ELF-1 (cell line): ENCODE results near the gene WARS2.

Experiments
- DNase-seq: peaks from one replicate; pipeline ENCODE4 v3.0.0-alpha.2; 2016; ENCODE audit warnings: low read depth, low spot score

WARS2 gene

GRCh38 chr1:119083980-119084379, 56.5 kb downstream of the WARS2 start:
- DNase-seq, result no peak

DNA sequence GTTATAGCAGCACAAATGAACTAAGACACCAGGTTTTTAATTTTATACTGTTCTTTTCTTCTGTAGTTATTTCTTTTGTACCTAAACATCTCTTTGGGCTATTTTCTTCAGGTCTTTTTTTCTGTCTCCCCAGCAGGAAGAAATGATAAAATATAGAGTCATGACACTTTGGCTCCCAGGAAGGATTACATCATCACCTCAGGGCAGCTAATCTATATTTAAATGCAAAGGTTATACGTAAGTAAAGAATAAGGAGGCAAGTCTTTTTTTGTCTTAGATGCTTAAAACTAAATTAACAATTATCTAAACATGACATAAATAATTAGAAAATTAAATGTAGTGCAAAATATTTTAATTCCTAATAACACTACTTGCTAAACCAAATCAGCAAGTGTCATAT, 57.0 kb downstream of the WARS2 start:
- DNase-seq, result no peak

GRCh38 chr1:119081700-119082099, 58.8 kb downstream of the WARS2 start:
- no peak for DNase-seq

- DNase-seq, result no peak
Measured at GRCh38 chr1:119081267-119081666, 59.2 kb downstream of the WARS2 start.

DNA sequence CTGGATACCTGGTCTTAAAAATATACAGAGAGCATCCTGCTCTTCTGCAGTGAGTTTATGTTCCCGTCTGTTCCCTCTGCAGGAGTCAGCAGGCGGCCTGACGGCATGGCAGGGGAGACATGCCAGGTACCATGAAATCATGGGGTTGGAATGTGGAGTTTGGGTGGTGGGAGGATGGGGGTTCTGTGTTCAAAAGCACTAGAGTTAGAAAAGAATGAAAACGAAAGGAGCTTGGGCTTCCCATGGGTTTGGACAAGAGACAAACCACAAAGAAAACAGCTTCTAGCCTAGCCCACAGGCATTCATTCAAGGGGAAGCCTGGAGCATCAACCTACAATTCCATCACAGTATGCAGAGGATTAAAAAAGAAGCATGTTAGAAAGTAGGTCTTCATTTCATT, 59.9 kb downstream of the WARS2 start:
- DNase-seq, result peak; percentile 82

DNA sequence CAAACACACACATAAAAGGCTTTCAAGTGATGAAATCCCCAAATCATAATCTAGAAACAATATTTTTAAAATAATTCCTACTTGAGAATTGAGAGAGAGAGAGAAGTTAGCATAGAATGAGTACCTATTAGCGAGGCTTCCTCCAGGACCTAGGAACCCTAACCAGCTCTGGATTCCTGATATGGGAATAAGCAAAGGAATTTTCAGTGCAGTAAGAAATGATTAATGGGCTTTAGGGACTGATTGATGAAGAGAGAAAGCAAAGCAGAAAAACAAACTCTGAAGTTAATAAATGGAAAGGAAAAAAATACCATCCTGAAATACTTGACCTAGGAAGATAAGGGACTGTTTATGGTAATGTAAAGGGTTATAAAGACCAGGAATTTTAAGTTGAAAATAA, 60.6 kb downstream of the WARS2 start:
- no peak for DNase-seq

- DNase-seq, result no peak
Measured at GRCh38 chr1:119075614-119076013, 64.8 kb downstream of the WARS2 start.

- no peak for DNase-seq
Measured at GRCh38 chr1:119071321-119071720, 69.1 kb downstream of the WARS2 start.

DNA sequence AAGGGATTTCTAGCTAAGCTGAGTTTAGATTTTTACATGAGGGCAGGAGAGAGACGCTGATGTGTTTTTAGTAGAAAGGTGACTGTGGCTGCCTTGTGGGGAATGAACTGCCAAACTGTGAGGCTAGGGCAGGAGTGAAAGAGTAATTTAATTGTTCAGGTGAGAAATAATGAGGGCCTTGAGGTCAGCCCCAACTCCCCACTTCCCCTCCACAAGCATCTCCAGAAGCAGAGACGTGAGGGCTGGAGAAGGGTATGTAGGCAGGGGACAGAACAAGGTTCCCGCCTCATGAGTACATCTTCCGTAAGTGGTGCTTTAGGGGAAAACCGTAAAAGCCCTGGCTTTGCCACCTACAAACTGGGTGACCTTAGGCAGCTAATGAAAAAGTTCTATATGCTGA, 70.8 kb downstream of the WARS2 start:
- no peak for DNase-seq

- DNase-seq, result no peak
Measured at GRCh38 chr1:119068427-119068826, 72.0 kb downstream of the WARS2 start.

DNA sequence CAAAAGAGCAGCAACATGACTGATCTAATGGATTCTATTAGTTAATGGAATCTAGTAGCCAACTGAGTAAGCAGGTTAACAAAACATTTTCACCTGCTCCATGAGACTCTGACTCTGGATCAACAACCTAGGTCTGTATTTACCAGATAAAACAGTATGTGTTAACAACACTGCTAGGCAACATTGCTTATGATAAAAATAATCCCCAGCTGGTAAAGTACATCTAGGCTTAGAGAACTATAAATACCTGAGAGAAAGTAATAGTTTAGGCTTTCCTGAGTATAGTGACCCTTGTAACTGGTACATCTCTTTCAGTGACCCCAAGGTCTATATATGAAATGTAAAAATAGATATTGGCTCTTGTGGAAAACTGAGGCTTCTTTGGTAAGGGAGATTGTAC, 78.8 kb downstream of the WARS2 start:
- no peak for DNase-seq

DNA sequence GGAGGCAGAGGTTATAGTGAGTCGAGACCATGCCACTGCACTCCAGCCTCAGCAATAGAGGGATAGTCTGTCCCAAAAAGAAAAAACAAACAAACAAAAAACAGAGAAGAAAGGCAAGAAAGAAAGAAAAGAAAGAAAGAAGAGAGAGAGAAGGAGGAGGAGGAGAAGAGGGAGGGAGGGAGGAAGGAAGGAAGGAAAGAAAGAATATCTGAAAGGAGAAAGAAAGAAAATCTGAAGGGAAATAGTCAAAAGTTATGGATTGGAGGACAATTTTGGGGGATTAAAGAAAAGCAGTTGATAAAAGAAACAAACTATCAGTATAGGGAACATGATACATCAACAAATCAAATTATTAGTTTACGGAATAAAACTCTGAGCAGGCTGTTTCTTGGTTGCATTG, 84.9 kb downstream of the WARS2 start:
- no peak for DNase-seq

- DNase-seq, result no peak
Measured at GRCh38 chr1:119053917-119054316, 86.5 kb downstream of the WARS2 start.

DNA sequence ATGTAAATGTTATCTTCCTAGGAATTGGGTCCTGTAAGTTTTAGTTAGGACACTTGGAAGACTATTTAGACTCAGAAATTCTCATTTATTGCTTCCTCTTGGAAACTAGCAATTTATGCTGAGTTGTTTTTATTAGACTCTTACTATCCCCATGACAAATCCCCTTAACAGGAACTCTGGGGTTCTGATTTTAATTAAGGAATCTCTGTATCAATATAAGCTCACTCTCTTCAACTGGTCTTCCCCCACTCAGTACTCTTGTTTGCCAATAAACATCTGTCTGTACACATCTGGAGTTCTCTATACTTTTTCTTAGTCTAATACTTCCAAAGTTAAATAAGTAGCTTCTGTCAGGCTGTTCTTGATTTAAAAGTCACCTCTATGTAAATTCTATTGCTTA, 88.2 kb downstream of the WARS2 start:
- DNase-seq, result no peak

- no peak for DNase-seq
Measured at GRCh38 chr1:119048624-119049404, 91.6 kb downstream of the WARS2 start.

- DNase-seq, result no peak
Measured at GRCh38 chr1:119046785-119047438, 93.5 kb downstream of the WARS2 start.

- no peak for DNase-seq
Measured at GRCh38 chr1:119046429-119046784, 94.0 kb downstream of the WARS2 start.

DNA sequence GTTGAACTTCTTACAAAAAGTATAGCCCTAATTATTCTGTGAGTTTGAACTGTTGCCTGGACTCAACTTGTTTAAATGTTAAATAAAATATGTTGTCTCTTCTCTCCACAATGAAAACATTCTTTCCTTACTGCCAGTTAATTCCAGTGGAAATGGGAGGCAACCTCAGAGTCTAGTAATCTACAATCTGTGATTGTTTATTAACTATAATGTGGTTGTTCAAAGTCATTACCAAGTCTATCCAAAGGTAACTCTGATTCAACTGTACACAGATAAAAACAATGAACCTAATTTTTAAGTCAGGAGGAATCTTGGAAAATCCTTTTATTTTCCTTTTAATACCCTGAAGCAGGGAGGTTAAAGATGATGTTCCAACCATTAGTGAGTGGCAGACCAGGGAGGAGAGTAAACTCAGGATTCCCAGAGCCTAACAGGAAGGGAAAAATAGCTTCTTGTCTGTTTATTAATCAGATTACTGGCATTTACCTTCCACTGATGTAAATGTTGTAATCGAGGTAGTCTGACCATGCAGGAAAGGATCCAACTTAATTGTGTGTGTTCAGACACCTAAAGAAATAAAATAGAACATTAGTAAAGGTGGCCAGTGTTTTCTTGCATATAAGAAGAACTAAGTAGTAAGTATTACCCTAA, 95.2 kb downstream of the WARS2 start:
- DNase-seq, result no peak

DNA sequence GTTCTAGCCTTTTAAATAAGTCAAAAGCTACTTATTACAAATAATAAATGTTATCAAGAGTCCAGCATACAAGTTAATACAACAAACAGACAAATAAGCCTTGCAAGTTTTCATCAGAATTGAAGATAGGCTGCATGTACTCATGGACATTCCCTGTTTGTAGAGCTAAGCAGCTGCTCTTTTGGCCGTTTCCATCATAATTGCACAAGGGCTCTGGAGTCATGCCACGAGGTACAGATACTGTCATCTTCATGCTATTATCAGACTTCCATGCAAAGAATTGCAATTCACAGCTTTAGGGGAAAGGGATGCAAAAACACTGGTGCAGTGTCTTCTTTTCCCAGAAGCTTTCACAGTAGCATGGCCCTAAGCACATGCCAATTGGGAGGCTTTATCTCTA, 99.5 kb downstream of the WARS2 start:
- no peak for DNase-seq

GRCh38 chr1:119040489-119040888, 100.0 kb downstream of the WARS2 start:
- no peak for DNase-seq

GRCh38 chr1:119038363-119038762, 102.1 kb downstream of the WARS2 start:
- no peak for DNase-seq

DNA sequence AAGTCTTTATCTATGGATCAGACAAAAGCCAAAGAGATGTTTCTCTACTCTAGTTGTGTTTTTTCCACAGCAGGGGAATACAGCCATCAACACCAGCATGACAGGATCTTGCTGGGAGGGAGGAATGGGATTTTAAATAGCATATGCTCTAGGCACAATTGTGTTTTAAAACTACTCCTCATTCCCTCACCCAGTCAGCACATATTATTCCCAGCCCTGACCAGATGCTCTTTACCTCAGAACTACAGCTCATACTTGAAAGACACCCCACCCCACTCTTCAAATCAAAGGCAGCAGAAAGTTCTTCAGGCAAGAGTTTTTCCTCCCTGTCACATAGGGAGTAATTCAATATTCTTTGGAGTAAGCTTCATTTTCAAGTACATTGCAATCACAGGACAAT, 106.1 kb downstream of the WARS2 start:
- DNase-seq, result no peak

GRCh38 chr1:119032986-119033385, 107.5 kb downstream of the WARS2 start:
- no peak for DNase-seq
